ENCODE measurements around the gene CEP55. TPM values are rescaled to one million over a fixed set of nuclear protein-coding genes. Genes with fewer than 3 reads are reported as not detected.

The CEP55 gene
- total and polyA plus RNA-seq, 9 of the 15 experiments (the other 6 are each of a cell fraction or from before 2014, with no cell fraction given) = 4.4 to 32.5 (median 18.1) TPM

DNA sequence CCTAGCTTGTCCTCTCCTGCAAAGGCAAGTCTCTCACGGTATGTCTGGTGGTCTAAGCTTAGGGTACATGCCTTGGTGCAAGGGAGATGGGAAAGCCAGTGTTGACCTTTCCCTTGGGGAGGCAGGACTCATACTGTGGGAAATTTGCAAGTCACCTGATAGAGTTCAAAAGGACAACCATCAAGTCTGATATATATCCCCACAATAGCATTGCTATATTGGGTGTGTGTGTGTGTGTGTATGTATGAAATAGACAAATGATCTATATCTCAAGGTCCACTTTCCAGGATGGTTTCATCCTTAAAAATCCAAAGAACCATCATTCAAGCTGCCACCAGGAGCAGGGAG, 57.9 kb downstream of the CEP55 start:
- Histone ChIP-seq H3K4me2 (ENCODE audit: insufficient read depth, low read length) (peak overlapping the region; percentile 64; the same call in 1 of the 2 replicates), H3K9me1 (ENCODE audit: control insufficient read depth, insufficient read depth, low read length) (no peaks in the 10 kb centered on the region), H3K9ac (ENCODE audit: insufficient read depth in 1 of 2, low read depth in 2 of 2, low read length in 2 of 2) (no peak overlapping the region), H3K36me3 (ENCODE audit: control insufficient read depth, insufficient read depth, low read length) (no peaks in the 10 kb centered on the region; the same call in 2 of the 3 replicates), H4K20me1 (replicated peaks; ENCODE audit: control insufficient read depth, insufficient read depth, low read length) (no peaks in the 10 kb centered on the region), H3K27me3 (ENCODE audit: control insufficient read depth in 2 of 2, insufficient read depth in 2 of 2, low read length in 2 of 2) (peaks cover 0 to 2% of the 10 kb centered on the region in 2 experiments; a peak in 1 of 5 replicates), H3K27ac (ENCODE audit: extremely low read depth, low read depth, low read length) (no peak overlapping the region), H3K9me3 (replicated peaks; ENCODE audit: control insufficient read depth, insufficient read depth, low read depth, low read length) (no peaks in the 10 kb centered on the region), H2AFZ (ENCODE audit: low read depth, low read length) (peak overlapping the region; percentile 70), H3K4me1 (replicated peaks in 1 of 2; ENCODE audit: control insufficient read depth in 2 of 2, insufficient read depth in 2 of 2, low read length in 2 of 2) (peaks cover 0 to 11% of the 10 kb centered on the region in 2 experiments; a peak in 3 of 5 replicates), H3K4me3 (no peak overlapping the region), H3K79me2 (ENCODE audit: control insufficient read depth, insufficient read depth, low read length) (no peaks in the 10 kb centered on the region)
- BruUV-seq (replicated peaks) = no TSS peak
- in situ Hi-C loops (cut with MboI) = no loop called here
- intact Hi-C loops (cut with micrococcal nuclease) = loop anchor here (5.0 to 10.0 kb wide), 2 partner anchors 128 to 261 kb away; no protein-coding TSS in a partner anchor
- WGBS (ENCODE audit: insufficient coverage, low coverage, missing lambda C conversion rate) = 0% methylated on average over 1 of the region's 1 CpG
- ChIA-PET CTCF (ENCODE audit: low intra/inter-chr PET ratio) (interaction anchor here (0.6 to 1.6 kb wide), 2 partner anchors 126 to 534 kb away, joined by 3 to 8 read pairs; no protein-coding TSS in a partner anchor), POLR2A (interaction anchor here (1.2 to 1.7 kb wide), 2 partner anchors 12 to 14 kb away, joined by 4 to 5 read pairs; no protein-coding TSS in a partner anchor)
- ATAC-seq (no peak), FAIRE-seq (no peak), DNase-seq (ENCODE audit: extremely low read depth in 1 of 4, low spot score in 3 of 4) (peak in 1 of 4 experiments; percentile 3)
- TF ChIP-seq, protein P1, sequence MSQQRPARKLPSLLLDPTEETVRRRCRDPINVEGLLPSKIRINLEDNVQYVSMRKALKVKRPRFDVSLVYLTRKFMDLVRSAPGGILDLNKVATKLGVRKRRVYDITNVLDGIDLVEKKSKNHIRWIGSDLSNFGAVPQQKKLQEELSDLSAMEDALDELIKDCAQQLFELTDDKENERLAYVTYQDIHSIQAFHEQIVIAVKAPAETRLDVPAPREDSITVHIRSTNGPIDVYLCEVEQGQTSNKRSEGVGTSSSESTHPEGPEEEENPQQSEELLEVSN (IDR thresholded peaks at IDR 0.05; ENCODE audit: borderline replicate concordance in 1 of 2, extremely low read depth in 1 of 2, insufficient read depth in 1 of 2, insufficient read length in 1 of 2, low read depth in 1 of 2, low read length in 1 of 2, poor library complexity in 1 of 2, severe bottlenecking in 1 of 2) = no peak
- no peak for TF ChIP-seq SAFB2 (IDR thresholded peaks at IDR 0.05; ENCODE audit: borderline replicate concordance, low read depth, low read length, severe bottlenecking)

Data from K562 (cell line).